GM19238 (cell line): ENCODE results near the gene CAMK1G.

Experiments used
- DNase-seq: peaks from one replicate; pipeline ENCODE4 v3.0.0; 2011; ENCODE audit warnings: low spot score; ENCODE audit not compliant: insufficient read length

CAMK1G gene

GRCh38 chr1:209661071-209661470 is 77.6 kb downstream of the CAMK1G start:
- DNase-seq, result no peak

GRCh38 chr1:209662879-209663327 is 79.4 kb downstream of the CAMK1G start:
- DNase-seq, result no peak
